Transverse colon (tissue), 4 donors: ENCODE measurements around the gene FKBP4. TPM values are rescaled to one million over a fixed set of nuclear protein-coding genes. Genes with fewer than 3 reads are reported as not detected.

Source experiments
- DNase-seq: peaks from one replicate; pipeline ENCODE4 v3.0.0-alpha.2; 2019
- H3K27ac ChIP-seq, 4 donors: fragments of 200-600 bp; sonication (generic); 2 replicates each; pipeline ENCODE4 v1.5.1; 2016 to 2018; ENCODE audit warnings: inconsistent platforms in 4 of 4
- H3K27me3 ChIP-seq: fragments of 200-600 bp; sonication (generic); 2 replicates; pipeline ENCODE4 v1.5.1; 2017; ENCODE audit warnings: inconsistent platforms
- H3K36me3 ChIP-seq, 4 donors: fragments of 200-600 bp; sonication (generic); 2 replicates each; pipeline ENCODE4 v1.5.1; 2017 to 2019; ENCODE audit warnings: inconsistent platforms in 4 of 4
- H3K4me1 ChIP-seq, 4 donors: fragments of 200-600 bp; sonication (generic); 2 replicates each; pipeline ENCODE4 v1.5.1; 2017 to 2020; ENCODE audit warnings: inconsistent platforms in 4 of 4
- H3K4me3 ChIP-seq, 4 donors: fragments of 200-600 bp; sonication (generic); 1 replicate in 1 of 4; 2 replicates in 3 of 4; pipeline versions ENCODE4 v1.5.1 to v1.6.1; 2017 to 2019; ENCODE audit warnings: inconsistent platforms in 4 of 4
- H3K9me3 ChIP-seq, 2 donors: fragments of 200-600 bp; sonication (generic); 2 replicates each; pipeline ENCODE4 v1.5.1; 2017 to 2019; ENCODE audit warnings: inconsistent platforms in 2 of 2
- CTCF ChIP-seq, 5 experiments: fragments of 200-600 bp in 3 of 5; fragments of 450-650 bp in 2 of 5; sonication (generic) in 3 of 5; IDR thresholded peaks; 1 replicate in 2 of 5; 2 replicates in 3 of 5; pipeline ENCODE4 v1.5.1; 2016 to 2017; ENCODE audit warnings: antibody characterized with exemption in 5 of 5, inconsistent platforms in 3 of 5, mild to moderate bottlenecking in 2 of 5, moderate library complexity in 1 of 5
- EP300 ChIP-seq: sonication (generic); formaldehyde crosslinking; IDR thresholded peaks from one replicate; pipeline ENCODE4 v1.6.1; 2017; ENCODE audit warnings: antibody characterized with exemption, low read depth
- POLR2A ChIP-seq: fragments of 450-650 bp; IDR thresholded peaks from one replicate; pipeline ENCODE4 v1.6.1; 2016; ENCODE audit warnings: antibody characterized with exemption, mild to moderate bottlenecking, moderate library complexity
- POLR2AphosphoS5 ChIP-seq, 3 donors: sonication (generic); formaldehyde crosslinking; IDR thresholded peaks; one replicate each; pipeline ENCODE4 v1.6.1; 2016; ENCODE audit warnings: antibody characterized with exemption in 3 of 3
- WGBS, 2 donors: methylation state at CpG; one replicate each; pipeline ENCODE4 v1.1.5; 2018; ENCODE audit warnings: low coverage in 1 of 2; 5-methylcytosine and 5-hydroxymethylcytosine counted together
- in situ Hi-C, 4 donors: fragments of 200-750 bp; cut with MboI; loops; one replicate each; pipeline versions ENCODE4 v1.15.0 to v1.15.1; 2017; ENCODE audit warnings: low sequenced_read_pairs in 3 of 4, low pct_ligation_motif_present in 1 of 4, low pct_unique_long_range_greater_than_20kb in 1 of 4
- intact Hi-C: fragments of 100-400 bp; cut with DNase I; formaldehyde crosslinking; loops from one replicate; pipeline ENCODE4 v1.15.1; 2023; ENCODE audit warnings: low total_unique reads
- total RNA-seq, 4 donors: library from RNA; depleted of rRNA; stranded (reverse); fragments of >200 nt; gene quantifications; one replicate each; pipeline ENCODE4 v1.1.0, GENCODE V29; 2016

FKBP4 gene
- total RNA-seq, 4 donors from 2014 or later, result 35.4 to 82.4 (median 49.2) TPM

- 90 to 96% methylated on average over 6 to 8 of the region's 8 CpGs for WGBS, 2 donors
- Histone ChIP-seq H3K4me3 (no peak overlapping the region), H3K36me3 (no peaks in the 10 kb centered on the region), H3K9me3 (no peaks in the 10 kb centered on the region), H3K27me3 (no peaks in the 10 kb centered on the region), H3K4me1 (peaks cover 0 to 13% (median 7%) of the 10 kb centered on the region in 4 donors), H3K27ac (no peak overlapping the region)
- intact Hi-C loops (no loop called here), in situ Hi-C loops (no loop called here)
- TF ChIP-seq EP300 (no peak), POLR2A (no peak), POLR2AphosphoS5 (IDR thresholded peaks at IDR 0.05) (no peak), CTCF (IDR thresholded peaks at IDR 0.05) (no peak)
- no peak for DNase-seq
Observed at GRCh38 chr12:2836574-2836973, 41.8 kb downstream of the FKBP4 start.

- intact Hi-C loops, result no loop called here
- H3K4me1 ChIP-seq, result no peaks in the 10 kb centered on the region
- no peaks in the 10 kb centered on the region for H3K9me3 ChIP-seq
- DNase-seq, result no peak
- TF ChIP-seq CTCF (IDR thresholded peaks at IDR 0.05) (no peak), EP300 (no peak), POLR2AphosphoS5 (IDR thresholded peaks at IDR 0.05) (no peak), POLR2A (no peak)
- no peaks in the 10 kb centered on the region for H3K36me3 ChIP-seq
- H3K4me3 ChIP-seq, result no peak overlapping the region
- no peaks in the 10 kb centered on the region for H3K27me3 ChIP-seq
- in situ Hi-C loops, result no loop called here
- H3K27ac ChIP-seq, result no peak overlapping the region
- 69 to 70% methylated on average over 3 to 9 of the region's 9 CpGs for WGBS, 2 donors
Observed at GRCh38 chr12:2841056-2841650, 46.4 kb downstream of the FKBP4 start.

DNA sequence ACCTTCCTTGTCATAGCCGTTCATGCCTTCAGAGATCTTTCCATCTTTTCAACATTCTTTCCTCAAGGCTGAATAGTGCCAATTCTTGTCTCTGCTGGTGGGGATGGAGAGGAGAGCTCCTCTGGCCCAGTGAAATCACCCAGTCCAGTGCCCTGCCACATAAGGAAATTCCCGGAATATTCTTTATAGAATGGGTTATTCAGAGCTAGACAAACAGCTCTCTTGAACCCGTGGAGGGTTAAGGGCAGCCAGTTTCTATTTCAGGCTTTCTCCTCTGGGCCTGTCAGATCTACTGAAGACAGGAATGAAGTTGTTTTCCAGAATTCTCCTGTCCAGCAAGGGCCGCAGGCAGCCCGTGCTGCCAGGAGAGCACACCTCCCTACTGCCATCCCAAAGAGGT, 48.2 kb downstream of the FKBP4 start:
- in situ Hi-C loops (no loop called here), intact Hi-C loops (no loop called here)
- no peak overlapping the region for H3K4me3 ChIP-seq
- H3K27me3 ChIP-seq, result no peaks in the 10 kb centered on the region
- H3K4me1 ChIP-seq, result no peaks in the 10 kb centered on the region
- no peak for DNase-seq
- H3K36me3 ChIP-seq, result no peaks in the 10 kb centered on the region
- TF ChIP-seq POLR2AphosphoS5 (IDR thresholded peaks at IDR 0.05) (no peak), POLR2A (no peak), CTCF (IDR thresholded peaks at IDR 0.05) (no peak), EP300 (no peak)
- H3K27ac ChIP-seq, result peak overlapping the region in 2 of 4 donors; percentile 7 to 30
- no peaks in the 10 kb centered on the region for H3K9me3 ChIP-seq
- 84 to 90% methylated on average over 4 to 5 of the region's 5 CpGs for WGBS, 2 donors

DNA sequence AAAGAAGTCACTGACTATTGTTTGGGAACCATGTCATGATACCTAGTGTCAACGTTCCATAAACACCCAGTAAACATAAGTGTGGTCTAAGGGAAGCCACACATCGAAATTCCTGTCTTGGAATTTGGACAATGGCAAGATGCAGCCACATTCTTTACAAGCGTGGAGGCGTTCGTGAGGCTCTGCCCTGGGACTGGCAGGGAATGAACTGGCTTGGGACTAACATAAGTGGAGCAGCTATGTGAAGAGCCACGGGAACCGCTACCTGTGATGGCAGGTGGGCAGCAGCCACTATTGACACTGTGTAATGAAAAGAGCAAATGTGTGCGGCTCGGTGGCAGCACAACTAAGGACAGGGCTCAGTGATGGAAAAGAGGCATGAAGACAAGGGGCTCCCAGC, 50.0 kb downstream of the FKBP4 start:
- H3K27ac ChIP-seq, result peak overlapping the region in 1 of 4 donors; percentile 30
- in situ Hi-C loops, result no loop called here
- TF ChIP-seq CTCF (IDR thresholded peaks at IDR 0.05) (no peak), POLR2A (no peak), EP300 (no peak)

More for the DNA sequence above, 50.0 kb downstream of the FKBP4 start:
- H3K4me3 ChIP-seq, result no peak overlapping the region
- intact Hi-C loops, result no loop called here
- H3K36me3 ChIP-seq, result no peaks in the 10 kb centered on the region
- H3K9me3 ChIP-seq, result no peaks in the 10 kb centered on the region
- H3K27me3 ChIP-seq, result no peaks in the 10 kb centered on the region
- DNase-seq, result no peak
- peaks cover 0 to 5% (median 0%) of the 10 kb centered on the region in 4 donors for H3K4me1 ChIP-seq
- WGBS, 2 donors, result 82 to 89% methylated on average over 6 to 9 of the region's 9 CpGs
